ENCODE results near the gene IGF2BP2. TPM values are rescaled to one million over a fixed set of nuclear protein-coding genes. Genes with fewer than 3 reads are reported as not detected.

The IGF2BP2 gene
- total RNA-seq, 4 donors from 2014 or later: 5.4 to 7.9 (median 6.2) TPM

DNA sequence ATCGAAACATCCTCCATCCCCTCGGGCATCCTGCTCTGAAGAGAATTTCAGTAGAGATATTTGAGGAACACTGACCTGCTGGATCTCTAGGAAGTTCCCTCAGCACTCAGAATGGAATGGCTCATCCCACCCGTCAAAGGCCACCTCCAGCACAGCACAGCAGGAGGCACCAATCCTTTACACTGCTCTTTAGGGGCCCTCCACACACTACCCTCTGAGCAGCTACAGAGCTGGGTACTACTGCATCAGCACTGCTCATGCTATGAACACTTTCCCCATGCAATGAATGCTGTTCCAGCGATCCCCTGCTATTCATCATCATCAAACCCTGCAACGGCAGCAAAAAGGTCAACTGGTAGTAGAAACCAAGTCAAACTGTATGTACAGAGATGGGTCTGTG, 40.5 kb downstream of the IGF2BP2 start:
- TF ChIP-seq POLR2A (IDR thresholded peaks at IDR 0.05; ENCODE audit: low read depth) (no peak), EP300 (IDR thresholded peaks at IDR 0.05) (no peak), POLR2AphosphoS5 (IDR thresholded peaks at IDR 0.05) (no peak)
- TF ChIP-seq, protein P1, sequence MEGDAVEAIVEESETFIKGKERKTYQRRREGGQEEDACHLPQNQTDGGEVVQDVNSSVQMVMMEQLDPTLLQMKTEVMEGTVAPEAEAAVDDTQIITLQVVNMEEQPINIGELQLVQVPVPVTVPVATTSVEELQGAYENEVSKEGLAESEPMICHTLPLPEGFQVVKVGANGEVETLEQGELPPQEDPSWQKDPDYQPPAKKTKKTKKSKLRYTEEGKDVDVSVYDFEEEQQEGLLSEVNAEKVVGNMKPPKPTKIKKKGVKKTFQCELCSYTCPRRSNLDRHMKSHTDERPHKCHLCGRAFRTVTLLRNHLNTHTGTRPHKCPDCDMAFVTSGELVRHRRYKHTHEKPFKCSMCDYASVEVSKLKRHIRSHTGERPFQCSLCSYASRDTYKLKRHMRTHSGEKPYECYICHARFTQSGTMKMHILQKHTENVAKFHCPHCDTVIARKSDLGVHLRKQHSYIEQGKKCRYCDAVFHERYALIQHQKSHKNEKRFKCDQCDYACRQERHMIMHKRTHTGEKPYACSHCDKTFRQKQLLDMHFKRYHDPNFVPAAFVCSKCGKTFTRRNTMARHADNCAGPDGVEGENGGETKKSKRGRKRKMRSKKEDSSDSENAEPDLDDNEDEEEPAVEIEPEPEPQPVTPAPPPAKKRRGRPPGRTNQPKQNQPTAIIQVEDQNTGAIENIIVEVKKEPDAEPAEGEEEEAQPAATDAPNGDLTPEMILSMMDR (IDR thresholded peaks at IDR 0.05): no peak

DNA sequence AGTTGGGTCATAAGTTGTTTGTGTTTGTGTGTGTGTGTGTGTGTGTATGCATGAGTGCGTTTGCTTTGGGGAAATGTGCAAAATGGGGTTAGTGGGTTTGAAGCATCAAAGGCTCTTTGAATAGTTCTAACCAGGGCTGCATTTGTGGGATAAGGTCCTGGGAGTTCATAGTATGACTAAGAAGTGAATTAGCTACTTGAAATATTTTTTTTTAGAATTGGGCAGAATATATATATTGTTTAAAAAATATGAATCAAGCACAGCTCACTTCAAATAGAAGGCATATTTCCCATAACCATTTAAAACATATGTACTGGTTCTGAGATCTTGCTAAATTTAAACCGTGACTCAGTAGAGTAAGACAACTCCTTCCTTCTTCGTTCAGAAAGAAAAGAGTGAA, 43.1 kb downstream of the IGF2BP2 start:
- no peaks in the 10 kb centered on the region for H3K27me3 ChIP-seq
- intact Hi-C loops (cut with DNase I): no loop called here
- H3K36me3 ChIP-seq: no peaks in the 10 kb centered on the region
- no peak overlapping the region for H3K4me3 ChIP-seq
- no peak overlapping the region for H3K27ac ChIP-seq (replicated peaks in 1 of 4)
- 72% methylated on average over 3 of the region's 3 CpGs for WGBS
- TF ChIP-seq EP300 (IDR thresholded peaks at IDR 0.05) (no peak), POLR2AphosphoS5 (IDR thresholded peaks at IDR 0.05) (no peak), POLR2A (IDR thresholded peaks at IDR 0.05; ENCODE audit: low read depth) (no peak)
- TF ChIP-seq, protein P1 (IDR thresholded peaks at IDR 0.05): no peak
- DNase-seq (ENCODE audit: extremely low spot score): no peak
- H3K9me3 ChIP-seq: no peaks in the 10 kb centered on the region
- H3K4me1 ChIP-seq: peaks cover 0 to 14% (median 0%) of the 10 kb centered on the region in 4 donors

More for the DNA sequence above, 40.5 kb downstream of the IGF2BP2 start:
- no peaks in the 10 kb centered on the region for H3K9me3 ChIP-seq
- no peaks in the 10 kb centered on the region for H3K36me3 ChIP-seq
- H3K27me3 ChIP-seq: no peaks in the 10 kb centered on the region
- no peak for DNase-seq (ENCODE audit: extremely low spot score)
- intact Hi-C loops (cut with DNase I): no loop called here
- no peak overlapping the region for H3K4me3 ChIP-seq
- H3K4me1 ChIP-seq: peaks cover 0 to 6% (median 0%) of the 10 kb centered on the region in 4 donors
- WGBS: 83% methylated on average over 5 of the region's 5 CpGs
- no peak overlapping the region for H3K27ac ChIP-seq (replicated peaks in 1 of 4)

DNA sequence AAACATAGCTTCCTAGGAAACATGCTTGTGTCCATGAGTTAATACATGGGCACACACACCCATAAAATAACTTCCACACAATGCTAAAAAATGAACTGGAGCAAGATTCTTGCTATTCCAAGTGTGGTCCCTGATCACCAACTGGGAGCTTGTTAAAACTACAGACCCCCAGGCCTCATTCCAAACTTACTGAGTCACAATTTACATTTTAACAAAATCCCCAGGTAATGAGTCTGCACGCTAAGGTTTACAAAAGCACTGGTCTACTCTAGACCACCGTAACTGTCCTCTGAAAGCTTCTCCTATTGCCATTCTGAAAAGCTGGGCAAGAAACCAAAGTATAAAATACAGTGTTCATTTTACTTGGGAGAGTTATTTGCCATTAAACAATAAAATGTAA, 45.4 kb downstream of the IGF2BP2 start:
- no peak for TF ChIP-seq EP300 (IDR thresholded peaks at IDR 0.05)
- no peak for TF ChIP-seq POLR2AphosphoS5 (IDR thresholded peaks at IDR 0.05)
- no peak for TF ChIP-seq POLR2A (IDR thresholded peaks at IDR 0.05; ENCODE audit: low read depth)
- TF ChIP-seq, protein P1 (IDR thresholded peaks at IDR 0.05): no peak
- DNase-seq (ENCODE audit: extremely low spot score): no peak
- intact Hi-C loops (cut with DNase I): no loop called here
- WGBS: 89% methylated on average over 2 of the region's 2 CpGs
- no peak overlapping the region for H3K4me3 ChIP-seq
- peaks cover 0 to 15% (median 0%) of the 10 kb centered on the region in 4 donors for H3K4me1 ChIP-seq
- H3K27ac ChIP-seq (replicated peaks in 1 of 4): no peak overlapping the region
- H3K9me3 ChIP-seq: no peaks in the 10 kb centered on the region
- no peaks in the 10 kb centered on the region for H3K27me3 ChIP-seq
- H3K36me3 ChIP-seq: no peaks in the 10 kb centered on the region

- intact Hi-C loops (cut with DNase I): no loop called here
- Histone ChIP-seq H3K9me3 (no peaks in the 10 kb centered on the region), H3K4me1 (peaks cover 0 to 21% (median 2%) of the 10 kb centered on the region in 4 donors), H3K36me3 (no peaks in the 10 kb centered on the region), H3K27me3 (no peaks in the 10 kb centered on the region), H3K4me3 (no peak overlapping the region), H3K27ac (replicated peaks in 1 of 4) (no peak overlapping the region)
- no peak for DNase-seq (ENCODE audit: extremely low spot score)
- TF ChIP-seq, protein P1 (IDR thresholded peaks at IDR 0.05): no peak
- TF ChIP-seq EP300 (IDR thresholded peaks at IDR 0.05): no peak
- no peak for TF ChIP-seq POLR2AphosphoS5 (IDR thresholded peaks at IDR 0.05)
- 96% methylated on average over 1 of the region's 1 CpG for WGBS
Measured at GRCh38 chr3:185778821-185779220, 46.0 kb downstream of the IGF2BP2 start.

- Histone ChIP-seq H3K36me3 (no peaks in the 10 kb centered on the region), H3K27me3 (no peaks in the 10 kb centered on the region), H3K27ac (replicated peaks in 1 of 4) (no peak overlapping the region), H3K9me3 (no peaks in the 10 kb centered on the region), H3K4me3 (no peak overlapping the region), H3K4me1 (peaks cover 0 to 22% (median 3%) of the 10 kb centered on the region in 4 donors)
- DNase-seq (ENCODE audit: extremely low spot score): no peak
- intact Hi-C loops (cut with DNase I): no loop called here
- 82% methylated on average over 4 of the region's 4 CpGs for WGBS
- TF ChIP-seq EP300 (IDR thresholded peaks at IDR 0.05) (no peak), POLR2AphosphoS5 (IDR thresholded peaks at IDR 0.05) (no peak), POLR2A (IDR thresholded peaks at IDR 0.05; ENCODE audit: low read depth) (no peak)
- TF ChIP-seq, protein P1 (IDR thresholded peaks at IDR 0.05): no peak
Measured at GRCh38 chr3:185778094-185778493, 46.7 kb downstream of the IGF2BP2 start.
